Neural cell (in vitro differentiated cells): ENCODE data around the gene ADAMTS6. TPM values are rescaled to one million over a fixed set of nuclear protein-coding genes. Genes with fewer than 3 reads are reported as not detected.

Source experiments
- H2AFZ ChIP-seq: fragments of 200-600, 300-800 bp; sonication (generic), shearing (Covaris generic); 2 replicates; pipeline ENCODE4 v1.6.0; 2014; ENCODE audit warnings: low read depth, mild to moderate bottlenecking, antibody characterized with exemption, low read length, moderate library complexity
- H3F3A ChIP-seq: fragments of 200-600 bp; shearing (Covaris generic); 2 replicates; pipeline ENCODE4 v1.6.1; 2016; ENCODE audit warnings: mild to moderate bottlenecking, moderate library complexity, mixed read lengths, antibody characterized with exemption, low read length; ENCODE audit not compliant: insufficient read depth, poor library complexity, severe bottlenecking
- H3K27ac ChIP-seq: fragments of 200-600, 300-800 bp; sonication (generic), shearing (Covaris generic); 2 replicates; pipeline ENCODE4 v1.5.1; 2014; ENCODE audit warnings: mild to moderate bottlenecking, low read length, moderate library complexity
- H3K27me3 ChIP-seq: fragments of 300-800, 200-600 bp; sonication (generic), shearing (Covaris generic); 2 replicates; pipeline ENCODE4 v1.6.0; 2014; ENCODE audit warnings: mild to moderate bottlenecking, low read depth, low read length, moderate library complexity; ENCODE audit not compliant: insufficient read depth
- H3K36me3 ChIP-seq: fragments of 300-800, 200-600 bp; sonication (generic), shearing (Covaris generic); 2 replicates; pipeline ENCODE4 v1.5.1; 2014; ENCODE audit warnings: mild to moderate bottlenecking, antibody characterized with exemption, low read length, moderate library complexity; ENCODE audit not compliant: insufficient read depth
- H3K4me2 ChIP-seq: fragments of 300-800, 200-600 bp; sonication (generic), shearing (Covaris generic); 2 replicates; pipeline ENCODE4 v1.6.0; 2014; ENCODE audit warnings: mild to moderate bottlenecking, low read length
- H3K4me3 ChIP-seq: fragments of 300-800, 200-600 bp; sonication (generic), shearing (Covaris generic); 2 replicates; pipeline ENCODE4 v1.5.1; 2014; ENCODE audit warnings: mild to moderate bottlenecking, low read length, moderate library complexity
- H3K79me2 ChIP-seq: fragments of 200-600 bp; shearing (Covaris generic); replicated peaks from 2 replicates; pipeline ENCODE4 v1.6.0; 2014; ENCODE audit warnings: mild to moderate bottlenecking, low read length, moderate library complexity; ENCODE audit not compliant: insufficient read depth
- H3K9ac ChIP-seq: fragments of 300-800, 200-600 bp; sonication (generic), shearing (Covaris generic); 2 replicates; pipeline ENCODE4 v1.6.1; 2016; ENCODE audit warnings: mild to moderate bottlenecking, low read length, mixed read lengths
- H3K9me2 ChIP-seq: fragments of 200-600 bp; shearing (Covaris generic); 2 replicates; pipeline ENCODE4 v1.6.1; 2016; ENCODE audit warnings: mild to moderate bottlenecking, low read length, mixed read lengths; ENCODE audit not compliant: insufficient read depth
- H3K9me3 ChIP-seq: fragments of 200-600, 300-800 bp; sonication (generic), shearing (Covaris generic); 2 replicates; pipeline ENCODE4 v1.6.1; 2016; ENCODE audit warnings: mild to moderate bottlenecking, mixed run types, low read length, moderate library complexity, mixed read lengths
- H4K20me1 ChIP-seq: fragments of 200-600 bp; shearing (Covaris generic); 2 replicates; pipeline ENCODE4 v1.6.1; 2016; ENCODE audit warnings: mild to moderate bottlenecking, mixed run types; ENCODE audit not compliant: insufficient read depth
- EP300 ChIP-seq: fragments of 450-650 bp; conservative IDR thresholded peaks from 2 replicates; pipeline ENCODE4 v1.6.1; 2014; ENCODE audit warnings: antibody characterized with exemption, mild to moderate bottlenecking, moderate library complexity; ENCODE audit not compliant: poor library complexity, severe bottlenecking
- EZH2 ChIP-seq: fragments of 200-600, 300-800 bp; shearing (Covaris generic), sonication (generic); IDR thresholded peaks from 2 replicates; pipeline ENCODE4 v1.6.1; 2014; ENCODE audit warnings: antibody characterized with exemption, low read length, borderline replicate concordance, mild to moderate bottlenecking; ENCODE audit not compliant: insufficient read depth, poor library complexity, severe bottlenecking
- MXI1 ChIP-seq: fragments of 450-650 bp; conservative IDR thresholded peaks from 2 replicates; pipeline ENCODE4 v1.6.1; 2014; ENCODE audit warnings: antibody characterized with exemption, mild to moderate bottlenecking; ENCODE audit not compliant: poor library complexity, severe bottlenecking
- POLR2AphosphoS5 ChIP-seq: IDR thresholded peaks from 2 replicates; pipeline ENCODE4 v1.6.1; 2012
- RAD21 ChIP-seq: fragments of 450-650 bp; conservative IDR thresholded peaks from 2 replicates; pipeline ENCODE4 v1.6.1; 2014; ENCODE audit warnings: antibody characterized with exemption, mild to moderate bottlenecking, moderate library complexity
- REST ChIP-seq: IDR thresholded peaks from 2 replicates; pipeline ENCODE4 v1.6.1; 2012; ENCODE audit warnings: borderline replicate concordance
- SMC3 ChIP-seq: fragments of 450-650 bp; conservative IDR thresholded peaks from 2 replicates; pipeline ENCODE4 v1.6.1; 2014; ENCODE audit warnings: antibody characterized with exemption, mild to moderate bottlenecking, moderate library complexity; ENCODE audit not compliant: poor library complexity
- TAF1 ChIP-seq: IDR thresholded peaks from 2 replicates; pipeline ENCODE4 v1.6.1; 2012; ENCODE audit warnings: low read depth
- polyA plus RNA-seq: library from polyadenylated mRNA; depleted of rRNA; stranded (reverse); fragments of >200 nt; gene quantifications from 2 replicates; pipeline ENCODE4 v1.2.3, GENCODE V29; 2014
- TF ChIP-seq, protein P1 (sequence below): fragments of 450-650 bp; IDR thresholded peaks from 2 replicates; pipeline ENCODE4 v1.5.1; 2014; ENCODE audit warnings: antibody characterized with exemption, mild to moderate bottlenecking, moderate library complexity; ENCODE audit not compliant: poor library complexity, severe bottlenecking

Gene ADAMTS6
- polyA plus RNA-seq, 1 donor from 2014 or later = 0.58 TPM

DNA sequence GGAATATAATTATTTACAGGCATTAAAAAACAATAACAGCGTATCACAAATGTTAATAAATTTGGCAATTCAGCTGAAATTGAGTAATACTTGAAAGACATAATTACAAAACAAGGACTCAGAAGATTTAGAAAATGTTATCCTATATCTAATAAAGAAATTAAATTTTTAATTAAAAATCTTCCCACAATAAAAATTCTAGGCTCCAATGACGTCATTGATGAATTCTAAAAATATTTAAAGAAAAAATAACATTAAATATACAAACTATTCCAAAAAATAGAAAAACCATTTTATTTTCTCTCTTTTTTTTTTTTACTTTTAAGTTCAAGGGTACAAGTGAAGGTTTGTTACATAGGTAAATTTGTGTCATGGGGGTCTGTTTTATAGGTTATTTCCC, 161.5 kb downstream of the ADAMTS6 start:
- Histone ChIP-seq H3K36me3 (no peaks in the 10 kb centered on the region), H3K27ac (no peak overlapping the region), H3K9me2 (no peaks in the 10 kb centered on the region), H3K27me3 (no peaks in the 10 kb centered on the region), H4K20me1 (no peaks in the 10 kb centered on the region), H3K4me2 (no peak overlapping the region), H3K9me3 (no peaks in the 10 kb centered on the region), H3K9ac (no peak overlapping the region), H3K79me2 (no peaks in the 10 kb centered on the region), H3K4me3 (no peak overlapping the region), H3F3A (no peaks in the 10 kb centered on the region), H2AFZ (no peak overlapping the region)
- no peak for TF ChIP-seq POLR2AphosphoS5
- TF ChIP-seq EZH2 = no peak
- TF ChIP-seq SMC3 = no peak
- no peak for TF ChIP-seq RAD21
- TF ChIP-seq MXI1 = no peak
- TF ChIP-seq, protein P1, sequence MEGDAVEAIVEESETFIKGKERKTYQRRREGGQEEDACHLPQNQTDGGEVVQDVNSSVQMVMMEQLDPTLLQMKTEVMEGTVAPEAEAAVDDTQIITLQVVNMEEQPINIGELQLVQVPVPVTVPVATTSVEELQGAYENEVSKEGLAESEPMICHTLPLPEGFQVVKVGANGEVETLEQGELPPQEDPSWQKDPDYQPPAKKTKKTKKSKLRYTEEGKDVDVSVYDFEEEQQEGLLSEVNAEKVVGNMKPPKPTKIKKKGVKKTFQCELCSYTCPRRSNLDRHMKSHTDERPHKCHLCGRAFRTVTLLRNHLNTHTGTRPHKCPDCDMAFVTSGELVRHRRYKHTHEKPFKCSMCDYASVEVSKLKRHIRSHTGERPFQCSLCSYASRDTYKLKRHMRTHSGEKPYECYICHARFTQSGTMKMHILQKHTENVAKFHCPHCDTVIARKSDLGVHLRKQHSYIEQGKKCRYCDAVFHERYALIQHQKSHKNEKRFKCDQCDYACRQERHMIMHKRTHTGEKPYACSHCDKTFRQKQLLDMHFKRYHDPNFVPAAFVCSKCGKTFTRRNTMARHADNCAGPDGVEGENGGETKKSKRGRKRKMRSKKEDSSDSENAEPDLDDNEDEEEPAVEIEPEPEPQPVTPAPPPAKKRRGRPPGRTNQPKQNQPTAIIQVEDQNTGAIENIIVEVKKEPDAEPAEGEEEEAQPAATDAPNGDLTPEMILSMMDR = no peak
- TF ChIP-seq TAF1 = no peak
- TF ChIP-seq EP300 = no peak
- TF ChIP-seq REST = no peak

GRCh38 chr5:65307931-65308330, 173.8 kb downstream of the ADAMTS6 start:
- Histone ChIP-seq H3K9me2 (no peaks in the 10 kb centered on the region), H3K9me3 (no peaks in the 10 kb centered on the region), H3K27me3 (no peaks in the 10 kb centered on the region), H3K27ac (no peak overlapping the region), H3K9ac (no peak overlapping the region), H3K79me2 (no peaks in the 10 kb centered on the region), H3K4me2 (no peak overlapping the region), H3K4me3 (no peak overlapping the region), H3K36me3 (no peaks in the 10 kb centered on the region), H3F3A (no peaks in the 10 kb centered on the region), H2AFZ (no peak overlapping the region), H4K20me1 (no peaks in the 10 kb centered on the region)
- TF ChIP-seq SMC3 (no peak), REST (no peak), POLR2AphosphoS5 (no peak), TAF1 (no peak), MXI1 (no peak), EZH2 (no peak), EP300 (no peak), RAD21 (no peak)
- TF ChIP-seq, protein P1 = no peak
